ENCODE measurements around the gene DRC7. TPM values are rescaled to one million over a fixed set of nuclear protein-coding genes. Genes with fewer than 3 reads are reported as not detected.
"Not testable (repeated sequence)": the region's sequence is repeated elsewhere in the genome, so short reads cannot be mapped to it uniquely, and the experiment has no call there.

DRC7 gene
- total and polyA plus RNA-seq, 9 donors: 0.06 to 0.40 (median 0.16) TPM; not detected in 3

- Histone ChIP-seq H3K4me3 (ENCODE audit: low read length) (no peak overlapping the region), H3K27me3 (ENCODE audit: control insufficient read depth, insufficient read depth, low read length) (no peaks in the 10 kb centered on the region), H3K36me3 (ENCODE audit: control insufficient read depth, insufficient read depth, low read length) (no peaks in the 10 kb centered on the region), H3K4me1 (ENCODE audit: control insufficient read depth, insufficient read depth, low read length) (peaks cover 7% of the 10 kb centered on the region), H3K9me3 (replicated peaks; ENCODE audit: control insufficient read depth, low read depth, low read length) (no peaks in the 10 kb centered on the region), H3K27ac (ENCODE audit: low read length) (no peak overlapping the region)
- 100% methylated on average over 1 of the region's 11 CpGs for WGBS (ENCODE audit: insufficient coverage)
- DNase-seq: no peak
Observed at GRCh38 chr16:57703416-57704010, 8.9 kb downstream of the DRC7 start.

GRCh38 chr16:57704011-57704904 lies 9.7 kb downstream of the DRC7 start:
- 53% methylated on average over 3 of the region's 11 CpGs for WGBS (ENCODE audit: insufficient coverage)

GRCh38 chr16:57704905-57705852 lies 10.6 kb downstream of the DRC7 start:
- H3K27me3 ChIP-seq (ENCODE audit: control insufficient read depth, insufficient read depth, low read length): no peaks in the 10 kb centered on the region
- no peaks in the 10 kb centered on the region for H3K36me3 ChIP-seq (ENCODE audit: control insufficient read depth, insufficient read depth, low read length)
- 95% methylated on average over 1 of the region's 4 CpGs for WGBS (ENCODE audit: insufficient coverage)
- peaks cover 7% of the 10 kb centered on the region for H3K4me1 ChIP-seq (ENCODE audit: control insufficient read depth, insufficient read depth, low read length)
- no peak overlapping the region for H3K4me3 ChIP-seq (ENCODE audit: low read length)
- no peaks in the 10 kb centered on the region for H3K9me3 ChIP-seq (replicated peaks; ENCODE audit: control insufficient read depth, low read depth, low read length)
- no peak overlapping the region for H3K27ac ChIP-seq (ENCODE audit: low read length)
- DNase-seq: no peak

More at GRCh38 chr16:57704011-57704904, 9.7 kb downstream of the DRC7 start:
- Histone ChIP-seq H3K27me3 (ENCODE audit: control insufficient read depth, insufficient read depth, low read length) (no peaks in the 10 kb centered on the region), H3K9me3 (replicated peaks; ENCODE audit: control insufficient read depth, low read depth, low read length) (no peaks in the 10 kb centered on the region), H3K4me3 (ENCODE audit: low read length) (no peak overlapping the region), H3K36me3 (ENCODE audit: control insufficient read depth, insufficient read depth, low read length) (no peaks in the 10 kb centered on the region), H3K4me1 (ENCODE audit: control insufficient read depth, insufficient read depth, low read length) (peaks cover 7% of the 10 kb centered on the region), H3K27ac (ENCODE audit: low read length) (no peak overlapping the region)
- DNase-seq: no peak

- no peaks in the 10 kb centered on the region for H3K36me3 ChIP-seq (ENCODE audit: control insufficient read depth, insufficient read depth, low read length)
- DNase-seq: no peak
- H3K4me1 ChIP-seq (ENCODE audit: control insufficient read depth, insufficient read depth, low read length): peaks cover 2% of the 10 kb centered on the region
- H3K27me3 ChIP-seq (ENCODE audit: control insufficient read depth, insufficient read depth, low read length): no peaks in the 10 kb centered on the region
- 80% methylated on average over 1 of the region's 1 CpG for WGBS (ENCODE audit: insufficient coverage)
- H3K4me3 ChIP-seq (ENCODE audit: low read length): no peak overlapping the region
- no peaks in the 10 kb centered on the region for H3K9me3 ChIP-seq (replicated peaks; ENCODE audit: control insufficient read depth, low read depth, low read length)
- H3K27ac ChIP-seq (ENCODE audit: low read length): no peak overlapping the region
Observed at GRCh38 chr16:57706717-57707116, 12.1 kb downstream of the DRC7 start.

- Histone ChIP-seq H3K9me3 (replicated peaks; ENCODE audit: control insufficient read depth, low read depth, low read length) (no peaks in the 10 kb centered on the region), H3K4me3 (ENCODE audit: low read length) (no peak overlapping the region), H3K4me1 (ENCODE audit: control insufficient read depth, insufficient read depth, low read length) (no peaks in the 10 kb centered on the region), H3K27ac (ENCODE audit: low read length) (no peak overlapping the region), H3K36me3 (ENCODE audit: control insufficient read depth, insufficient read depth, low read length) (no peaks in the 10 kb centered on the region), H3K27me3 (ENCODE audit: control insufficient read depth, insufficient read depth, low read length) (peaks cover 2% of the 10 kb centered on the region)
- no peak for DNase-seq
- 82% methylated on average over 11 of the region's 11 CpGs for WGBS (ENCODE audit: insufficient coverage)
Observed at GRCh38 chr16:57707331-57707730, 12.7 kb downstream of the DRC7 start.

GRCh38 chr16:57708168-57708567 lies 13.6 kb downstream of the DRC7 start:
- Histone ChIP-seq H3K9me3 (replicated peaks; ENCODE audit: control insufficient read depth, low read depth, low read length) (no peaks in the 10 kb centered on the region), H3K27ac (ENCODE audit: low read length) (no peak overlapping the region), H3K27me3 (ENCODE audit: control insufficient read depth, insufficient read depth, low read length) (peaks cover 2% of the 10 kb centered on the region), H3K4me3 (ENCODE audit: low read length) (no peak overlapping the region), H3K36me3 (ENCODE audit: control insufficient read depth, insufficient read depth, low read length) (no peaks in the 10 kb centered on the region), H3K4me1 (ENCODE audit: control insufficient read depth, insufficient read depth, low read length) (no peaks in the 10 kb centered on the region)
- no CpG with 5 or more reads among the region's 3 CpGs for WGBS (ENCODE audit: insufficient coverage)
- DNase-seq: no peak

- H3K4me3 ChIP-seq (ENCODE audit: low read length): no peak overlapping the region
- H3K27ac ChIP-seq (ENCODE audit: low read length): no peak overlapping the region
- WGBS (ENCODE audit: insufficient coverage): no CpG with 5 or more reads among the region's 3 CpGs
- peaks cover 4% of the 10 kb centered on the region for H3K27me3 ChIP-seq (ENCODE audit: control insufficient read depth, insufficient read depth, low read length)
- no peaks in the 10 kb centered on the region for H3K9me3 ChIP-seq (replicated peaks; ENCODE audit: control insufficient read depth, low read depth, low read length)
- DNase-seq: no peak
- H3K36me3 ChIP-seq (ENCODE audit: control insufficient read depth, insufficient read depth, low read length): no peaks in the 10 kb centered on the region
- H3K4me1 ChIP-seq (ENCODE audit: control insufficient read depth, insufficient read depth, low read length): no peaks in the 10 kb centered on the region
Observed at GRCh38 chr16:57709663-57710062, 15.1 kb downstream of the DRC7 start.

- no peaks in the 10 kb centered on the region for H3K36me3 ChIP-seq (ENCODE audit: control insufficient read depth, insufficient read depth, low read length)
- no peak overlapping the region for H3K27ac ChIP-seq (ENCODE audit: low read length)
- H3K27me3 ChIP-seq (ENCODE audit: control insufficient read depth, insufficient read depth, low read length): peaks cover 4% of the 10 kb centered on the region
- H3K4me1 ChIP-seq (ENCODE audit: control insufficient read depth, insufficient read depth, low read length): no peaks in the 10 kb centered on the region
- no peak overlapping the region for H3K4me3 ChIP-seq (ENCODE audit: low read length)
- DNase-seq: no peak
- no peaks in the 10 kb centered on the region for H3K9me3 ChIP-seq (replicated peaks; ENCODE audit: control insufficient read depth, low read depth, low read length)
- 61% methylated on average over 5 of the region's 5 CpGs for WGBS (ENCODE audit: insufficient coverage)
Observed at GRCh38 chr16:57711346-57711745, 16.7 kb downstream of the DRC7 start.

GRCh38 chr16:57711993-57712392 lies 17.4 kb downstream of the DRC7 start:
- no peaks in the 10 kb centered on the region for H3K4me1 ChIP-seq (ENCODE audit: control insufficient read depth, insufficient read depth, low read length)
- no CpG with 5 or more reads among the region's 3 CpGs for WGBS (ENCODE audit: insufficient coverage)
- H3K36me3 ChIP-seq (ENCODE audit: control insufficient read depth, insufficient read depth, low read length): no peaks in the 10 kb centered on the region
- H3K4me3 ChIP-seq (ENCODE audit: low read length): no peak overlapping the region
- peaks cover 7% of the 10 kb centered on the region for H3K27me3 ChIP-seq (ENCODE audit: control insufficient read depth, insufficient read depth, low read length)
- no peak overlapping the region for H3K27ac ChIP-seq (ENCODE audit: low read length)
- DNase-seq: no peak
- no peaks in the 10 kb centered on the region for H3K9me3 ChIP-seq (replicated peaks; ENCODE audit: control insufficient read depth, low read depth, low read length)

GRCh38 chr16:57712569-57712968 lies 18.0 kb downstream of the DRC7 start:
- not testable (repeated sequence) for DNase-seq; H3K36me3 ChIP-seq (ENCODE audit: control insufficient read depth, insufficient read depth, low read length); H3K4me1 ChIP-seq (ENCODE audit: control insufficient read depth, insufficient read depth, low read length); H3K9me3 ChIP-seq (replicated peaks; ENCODE audit: control insufficient read depth, low read depth, low read length); H3K27ac ChIP-seq (ENCODE audit: low read length); H3K4me3 ChIP-seq (ENCODE audit: low read length); H3K27me3 ChIP-seq (ENCODE audit: control insufficient read depth, insufficient read depth, low read length)
- WGBS (ENCODE audit: insufficient coverage): 95% methylated on average over 4 of the region's 6 CpGs

Data from muscle of leg (tissue), 11 donors.